Limb (tissue), 2 donors: Measurements from ENCODE around the gene SETD4.
A peak's percentile ranks its signal among the peaks of the same experiment; 100 is the strongest.

ENCODE experiments used
- DNase-seq, 2 donors: peaks; one replicate each; pipeline ENCODE4 v3.0.0-alpha.2; 2016; ENCODE audit errors: extremely low spot score in 2 of 2

SETD4 gene

DNA sequence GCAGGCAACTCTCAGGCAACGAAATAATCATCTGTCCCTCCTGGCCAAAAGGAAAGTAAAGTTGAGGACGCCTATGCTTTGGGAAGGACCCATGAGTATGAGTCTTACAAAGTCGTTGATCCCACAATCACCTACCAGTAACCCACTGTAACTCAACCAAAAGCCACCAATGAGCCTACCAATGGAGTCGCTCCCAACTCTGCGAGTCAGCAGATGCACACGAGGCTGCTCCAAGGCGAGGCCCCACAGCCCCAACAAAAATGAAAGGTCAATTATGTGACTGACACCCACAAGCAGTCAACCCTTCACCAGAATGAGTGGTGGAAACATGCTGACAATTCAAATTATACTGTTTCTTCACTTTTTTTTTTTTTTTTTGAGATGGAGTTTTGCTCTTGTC lies 12.0 kb downstream of the SETD4 start:
- no peak for DNase-seq

DNA sequence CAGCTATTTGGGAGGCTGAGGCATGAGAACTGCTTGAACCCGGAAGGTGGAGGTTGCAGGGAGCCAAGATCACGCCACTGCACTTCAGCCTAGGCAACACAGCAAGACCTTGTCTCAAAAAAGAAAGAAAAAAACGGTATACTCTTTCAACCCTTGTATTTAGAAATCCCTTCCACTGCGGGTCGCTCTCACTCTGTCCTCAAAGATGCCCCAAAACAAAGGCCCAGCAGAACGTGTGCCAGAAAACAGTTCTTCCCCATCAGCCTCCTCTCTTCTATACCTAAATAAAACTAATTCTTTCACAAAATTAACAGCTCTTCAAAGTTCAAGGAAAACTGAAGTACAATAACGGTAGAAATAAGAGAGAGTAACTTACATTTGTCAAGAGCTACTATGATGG lies 13.2 kb downstream of the SETD4 start:
- DNase-seq: no peak

DNA sequence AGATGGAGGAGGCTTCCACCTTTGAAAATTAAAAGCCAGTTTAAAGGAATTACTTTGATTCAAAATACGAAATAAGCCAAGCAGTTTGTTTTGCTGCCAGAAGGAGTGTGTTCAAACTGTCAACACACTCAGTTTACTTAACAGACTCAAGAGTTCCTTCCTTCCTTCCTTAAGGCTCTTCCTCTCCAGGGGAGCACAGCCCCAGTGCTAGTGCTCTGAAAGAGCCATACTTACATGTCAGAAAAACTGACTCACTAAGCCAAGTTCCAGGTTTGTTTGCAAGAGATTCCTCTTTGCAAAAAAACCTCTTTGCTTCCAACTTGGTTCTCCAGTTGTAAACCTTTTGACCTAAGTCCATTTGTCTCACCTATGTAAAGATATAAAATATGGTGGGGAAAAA lies 14.3 kb downstream of the SETD4 start:
- no peak for DNase-seq

DNA sequence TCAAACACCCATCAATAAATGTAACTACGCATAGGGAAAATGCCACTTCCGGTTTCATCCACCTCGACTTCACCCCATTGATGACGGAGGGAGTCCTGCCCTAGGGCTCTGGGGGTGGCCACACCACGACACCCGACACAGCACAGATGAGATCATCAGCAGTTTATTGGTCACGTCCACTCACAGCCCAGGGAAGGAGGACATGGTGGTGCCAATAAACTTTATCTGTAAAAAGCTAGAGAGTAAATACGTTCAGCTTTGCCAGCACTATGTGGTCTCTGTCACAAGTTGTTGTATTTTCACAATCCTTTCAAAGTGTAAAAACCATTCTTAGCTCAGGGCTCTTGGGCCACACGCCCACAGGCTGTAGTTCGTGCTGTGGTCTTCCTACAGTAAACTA lies 16.3 kb downstream of the SETD4 start:
- DNase-seq: no peak

DNA sequence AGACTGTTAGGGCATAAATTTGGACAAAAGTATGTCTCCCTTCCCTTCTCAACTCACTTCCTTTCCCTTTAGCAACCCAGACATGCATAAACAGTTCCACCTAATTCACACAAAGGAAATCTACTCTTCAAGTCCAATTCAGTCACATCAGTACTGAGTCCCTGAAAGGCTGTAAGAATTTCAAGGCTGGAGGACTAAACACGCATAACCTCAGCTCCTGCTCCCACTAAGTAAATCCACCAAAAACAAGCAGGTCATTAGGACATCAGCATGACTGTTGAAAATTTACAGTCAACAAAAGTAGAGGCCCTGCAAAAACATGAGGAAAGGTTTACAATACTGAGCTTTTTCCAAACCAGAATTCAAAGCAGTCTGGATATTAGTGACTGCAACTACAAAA lies 18.4 kb downstream of the SETD4 start:
- DNase-seq: no peak

DNA sequence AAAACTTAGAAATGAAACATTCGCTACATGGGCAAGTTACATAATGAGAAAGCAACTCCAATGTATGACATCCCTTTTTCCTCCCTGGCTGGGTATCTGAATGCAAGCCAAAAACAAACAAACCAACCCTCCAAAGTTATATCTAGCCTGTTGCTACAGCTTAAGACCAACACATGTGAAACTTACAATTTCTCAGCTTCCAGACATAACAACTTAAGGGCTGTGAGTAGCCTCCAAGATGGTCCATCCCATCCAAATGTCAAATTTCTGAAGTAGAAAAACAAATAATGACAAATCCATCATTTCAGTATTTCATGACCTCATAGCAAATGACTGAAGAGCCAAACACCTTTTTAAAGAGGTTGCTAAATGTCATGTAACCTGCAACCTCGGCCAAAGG lies 19.9 kb downstream of the SETD4 start:
- DNase-seq: no peak

DNA sequence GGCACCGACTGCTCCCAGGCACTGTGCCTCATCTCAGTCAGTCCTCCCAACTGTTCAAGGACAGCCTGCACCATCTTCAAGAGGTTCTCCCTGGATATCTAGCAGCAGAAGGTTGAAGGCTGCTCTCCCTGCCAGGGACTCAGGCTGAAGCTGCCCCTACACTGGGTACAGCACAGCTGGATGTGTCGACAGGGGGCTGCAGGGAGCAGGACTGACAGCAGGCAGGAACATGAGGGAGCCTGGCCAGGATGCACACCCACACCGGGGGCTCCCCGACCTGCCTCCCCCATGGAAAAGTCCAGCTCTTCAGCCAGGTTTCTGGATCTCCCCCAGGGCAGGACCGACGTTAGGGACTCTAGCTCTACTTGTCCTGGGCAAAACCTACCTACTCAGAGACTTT lies 20.5 kb downstream of the SETD4 start:
- no peak for DNase-seq

DNA sequence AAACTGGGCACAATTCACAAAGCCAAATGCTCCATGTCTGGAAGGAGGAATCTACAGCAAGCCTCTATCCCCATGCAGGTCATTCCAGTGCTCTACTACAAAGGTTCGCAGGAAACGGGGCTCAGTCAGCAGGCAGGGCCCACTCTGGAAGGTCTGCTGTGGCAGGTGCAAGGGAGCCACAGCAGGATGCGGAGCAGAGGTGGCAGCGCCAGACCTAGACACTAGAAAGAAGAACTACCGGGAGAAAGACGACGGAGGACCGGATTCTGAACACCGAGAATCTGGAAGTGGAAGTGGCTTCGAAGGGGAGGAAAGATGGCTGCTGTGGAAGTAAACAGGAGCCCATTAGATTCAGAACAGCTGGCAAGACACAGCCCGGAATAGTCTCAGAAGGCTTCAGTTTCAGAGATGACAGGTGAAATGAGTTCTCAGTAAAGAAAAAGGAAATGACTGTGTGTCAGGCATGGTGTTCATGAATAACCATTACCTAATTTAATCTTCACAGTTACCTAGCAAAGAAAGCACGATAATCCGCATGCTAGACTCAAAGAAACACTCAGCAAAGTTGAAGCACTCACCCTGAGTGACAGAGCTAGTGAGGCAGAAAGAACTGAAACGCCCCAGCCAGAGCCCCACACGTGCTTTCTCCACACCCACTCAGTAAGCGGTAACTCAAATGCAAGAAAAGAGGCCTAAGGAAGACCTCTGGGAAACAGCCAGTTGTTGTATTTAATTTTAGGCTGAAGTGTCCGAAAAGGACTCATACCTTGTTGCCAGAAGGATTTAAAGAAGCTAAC lies 21.4 kb downstream of the SETD4 start:
- DNase-seq: no peak

DNA sequence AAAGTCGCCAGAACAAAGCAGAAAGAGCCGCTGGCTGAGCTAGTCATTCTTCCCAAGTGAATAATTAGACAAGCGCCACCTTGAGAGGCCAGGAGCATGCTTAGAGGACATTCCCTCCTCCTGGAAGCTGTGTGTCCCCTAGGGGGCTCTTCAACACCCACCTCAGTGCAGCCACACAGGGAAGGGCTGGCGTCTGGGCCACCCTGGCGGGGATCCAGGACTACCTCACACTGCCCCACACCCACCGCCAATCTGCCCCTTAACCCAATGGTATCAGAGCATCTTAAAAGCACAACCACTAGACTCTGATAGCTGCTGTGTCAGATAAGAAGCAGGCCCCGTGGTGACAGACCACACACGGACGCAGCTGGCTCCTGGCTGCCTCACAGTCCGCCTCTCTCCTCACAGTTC lies 24.9 kb downstream of the SETD4 start:
- DNase-seq: no peak

DNA sequence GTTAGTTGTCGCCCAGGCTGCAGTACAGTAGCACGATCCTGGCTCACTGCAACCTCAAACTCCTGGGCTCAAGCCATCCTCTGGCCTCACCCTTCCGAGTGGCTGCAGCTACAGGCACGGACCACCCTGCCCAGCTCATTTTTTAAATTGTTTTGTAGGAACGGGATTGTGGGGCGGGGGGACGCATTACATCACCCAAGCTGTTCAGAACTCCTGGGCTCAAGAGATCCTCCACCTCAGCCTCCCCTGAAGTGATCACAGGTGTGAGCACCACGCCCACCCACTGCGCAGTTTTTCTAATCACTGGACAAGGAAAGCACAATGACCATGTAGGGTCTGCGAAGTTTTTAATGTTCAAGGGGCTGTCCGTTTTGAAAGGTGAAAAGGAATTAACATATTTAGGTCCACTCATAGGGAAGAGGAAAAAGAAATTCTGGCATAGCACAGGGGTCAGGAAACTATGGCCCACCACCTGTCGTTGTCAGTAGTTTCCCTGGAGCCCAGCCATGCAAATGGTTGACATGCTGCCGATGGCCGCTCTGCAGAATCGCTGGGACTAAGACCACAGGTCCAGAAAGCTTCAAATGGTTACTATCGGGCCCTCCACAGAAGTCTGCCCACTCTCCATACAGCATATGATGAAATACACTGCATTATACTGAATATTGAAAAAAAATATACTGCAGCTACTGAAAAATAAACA lies 26.0 kb downstream of the SETD4 start:
- DNase-seq: no peak

DNA sequence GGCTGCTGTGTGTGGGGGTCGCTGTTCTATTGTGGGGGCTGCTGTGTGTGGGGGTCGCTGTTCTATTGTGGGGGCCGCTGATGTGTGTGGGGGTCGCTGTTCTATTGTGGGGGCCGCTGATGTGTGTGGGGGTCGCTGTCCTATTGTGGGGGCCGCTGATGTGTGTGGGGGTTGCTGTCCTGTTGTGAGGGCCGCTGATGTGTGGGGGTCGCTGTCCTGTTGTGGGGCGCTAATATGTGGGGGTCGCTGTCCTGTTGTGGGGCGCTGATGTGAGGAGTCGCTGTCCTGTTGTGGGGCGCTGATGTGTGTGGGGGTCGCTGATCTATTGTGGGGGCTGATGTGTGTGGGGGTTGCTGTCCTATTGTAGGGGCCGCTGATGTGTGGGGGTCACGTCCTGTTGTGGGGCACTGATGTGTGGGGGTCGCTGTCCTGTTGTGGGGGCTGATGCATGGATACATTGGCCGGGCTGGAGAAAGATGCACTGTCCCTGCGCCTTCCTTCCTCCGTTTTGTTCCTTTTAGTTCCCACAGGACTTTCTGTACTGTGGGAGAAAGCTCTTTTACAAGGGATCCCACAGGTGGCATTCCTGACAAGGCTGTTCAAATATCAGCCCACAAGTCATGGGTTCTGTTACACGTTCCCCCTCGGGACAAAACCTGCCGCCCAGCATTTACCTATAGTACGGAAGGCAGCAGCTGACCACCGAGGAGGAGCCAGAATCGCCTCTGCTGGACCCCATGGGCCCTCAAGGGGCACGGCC lies 27.5 kb downstream of the SETD4 start:
- no peak for DNase-seq

DNA sequence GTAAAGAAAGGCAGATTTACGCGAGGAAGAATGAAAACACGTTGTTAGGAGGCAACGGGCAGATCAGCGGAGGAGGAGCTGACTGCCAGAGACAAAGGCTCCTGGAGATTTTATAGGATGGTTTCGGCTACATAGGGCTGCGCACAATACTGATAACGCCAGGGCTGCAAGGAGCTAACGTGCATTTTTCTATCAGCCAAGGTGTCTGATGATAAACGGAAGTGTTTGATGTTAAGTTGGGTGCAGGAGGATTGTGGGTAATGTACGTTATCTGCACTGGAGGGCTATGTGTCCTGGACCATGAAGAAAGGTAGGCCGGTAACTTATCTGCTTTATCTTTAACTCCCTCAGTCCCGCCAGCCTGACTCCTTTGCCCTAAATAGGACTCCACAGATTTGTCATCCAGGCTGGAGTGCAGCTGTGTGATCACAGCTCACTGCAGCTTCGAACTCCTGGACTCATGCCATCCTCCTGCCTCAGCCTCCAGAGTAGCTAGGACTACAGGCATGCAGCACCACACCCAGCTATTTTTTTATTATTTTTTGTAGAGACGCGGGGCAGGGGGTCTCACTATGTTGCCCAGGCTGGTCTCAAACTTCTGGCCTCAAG lies 29.6 kb downstream of the SETD4 start:
- DNase-seq: no peak

DNA sequence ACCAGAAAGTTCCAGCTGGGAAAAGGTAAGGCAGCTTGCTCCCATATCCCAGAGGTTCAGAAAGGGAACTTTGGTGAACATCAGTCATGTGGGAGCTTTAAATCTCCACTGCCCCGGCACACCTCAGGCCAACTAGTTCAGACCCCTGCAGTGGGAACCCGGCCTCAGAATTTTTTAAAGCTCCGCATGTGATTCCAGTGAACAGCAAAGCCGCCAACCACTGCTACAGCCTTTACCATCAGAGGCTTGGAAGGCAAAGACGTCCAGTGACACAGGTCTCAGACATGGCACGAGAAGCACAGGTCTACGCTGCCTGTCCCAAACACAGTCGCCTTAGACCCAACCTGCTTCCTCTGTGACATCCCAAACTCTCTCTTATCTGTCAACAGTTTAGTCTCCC lies 31.0 kb downstream of the SETD4 start:
- DNase-seq: no peak

DNA sequence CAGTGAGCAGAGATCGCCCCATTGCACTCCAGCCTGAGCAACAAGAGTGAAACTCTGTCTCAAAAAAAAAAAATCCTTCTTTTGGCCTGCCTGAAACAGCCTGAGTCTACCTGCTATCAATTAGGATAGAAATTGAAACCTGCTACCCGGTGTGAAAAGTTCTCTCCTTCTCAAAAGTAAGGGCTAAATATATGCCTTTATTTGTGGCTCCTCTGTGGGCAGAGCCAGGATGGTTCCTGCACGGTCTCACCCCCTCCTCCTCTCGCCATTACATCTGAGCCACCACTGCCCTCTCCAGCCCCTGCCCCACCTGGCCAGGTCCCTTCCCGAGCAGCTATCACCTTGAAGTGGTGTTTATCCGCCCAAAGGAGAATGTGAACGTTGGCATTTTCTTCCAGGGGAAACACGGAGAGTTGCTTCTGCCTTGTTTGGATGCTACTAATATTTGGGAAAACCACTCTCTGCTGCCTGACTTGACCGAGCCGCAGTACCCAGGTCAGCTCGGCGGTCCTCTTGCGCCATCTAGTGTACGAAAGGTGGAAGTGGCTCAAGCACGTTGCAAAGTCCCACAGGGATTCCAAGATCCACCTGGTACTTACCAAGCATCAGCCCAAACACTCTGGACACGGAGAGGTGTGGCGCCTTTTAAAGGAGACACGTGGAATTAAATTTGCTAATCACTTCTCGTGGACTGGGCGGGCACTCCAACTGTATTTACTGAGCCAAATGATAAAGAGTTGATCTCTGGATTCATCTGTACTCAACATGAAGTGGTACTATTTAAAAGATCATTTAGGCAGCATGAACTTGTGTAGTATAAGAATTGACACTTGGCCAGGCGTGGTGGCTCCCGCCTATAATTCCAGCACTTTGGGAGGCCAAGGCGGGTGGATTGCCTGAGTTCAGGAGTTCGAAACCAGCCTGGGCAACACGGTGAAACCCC lies 31.9 kb downstream of the SETD4 start:
- peak; percentile 85 to 87 for DNase-seq

DNA sequence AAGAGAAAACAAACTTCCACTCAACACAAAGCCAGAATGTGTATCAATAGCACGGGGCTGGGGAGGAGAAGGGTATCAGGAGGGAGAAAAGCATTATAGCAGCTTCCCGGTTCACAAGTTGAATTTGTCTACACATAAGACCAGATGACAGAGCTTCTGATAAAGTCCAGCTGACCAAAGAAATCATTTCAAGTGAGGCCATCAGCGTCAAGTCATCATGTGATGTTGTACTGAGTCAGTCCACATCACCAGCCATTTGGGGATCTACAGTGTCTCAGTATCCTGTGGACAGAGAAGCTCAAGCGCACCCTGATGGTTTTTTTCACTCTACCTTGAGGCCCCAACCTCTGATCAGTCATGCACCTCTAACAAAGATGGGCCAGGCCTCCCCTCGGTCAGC lies 33.0 kb downstream of the SETD4 start:
- DNase-seq: no peak

DNA sequence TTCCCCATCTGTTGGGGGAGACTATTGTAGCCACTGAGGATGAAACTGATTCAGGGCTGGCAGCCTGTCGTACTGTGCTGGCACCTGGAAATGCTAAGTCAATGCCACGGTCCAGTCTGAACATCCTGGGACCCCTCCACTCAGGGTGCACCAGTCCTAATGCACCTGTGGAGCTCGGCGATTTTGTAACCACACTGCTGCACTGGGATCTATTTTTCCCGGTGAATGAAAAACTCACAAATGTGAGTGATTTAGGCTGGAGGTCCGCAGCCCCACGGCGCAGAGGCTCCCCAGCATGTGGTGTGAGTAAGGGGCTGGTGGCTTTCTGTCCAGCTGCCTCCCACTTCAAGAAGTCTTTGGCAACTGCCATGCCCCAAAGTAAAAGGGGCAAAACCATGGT lies 35.5 kb downstream of the SETD4 start:
- DNase-seq: no peak

DNA sequence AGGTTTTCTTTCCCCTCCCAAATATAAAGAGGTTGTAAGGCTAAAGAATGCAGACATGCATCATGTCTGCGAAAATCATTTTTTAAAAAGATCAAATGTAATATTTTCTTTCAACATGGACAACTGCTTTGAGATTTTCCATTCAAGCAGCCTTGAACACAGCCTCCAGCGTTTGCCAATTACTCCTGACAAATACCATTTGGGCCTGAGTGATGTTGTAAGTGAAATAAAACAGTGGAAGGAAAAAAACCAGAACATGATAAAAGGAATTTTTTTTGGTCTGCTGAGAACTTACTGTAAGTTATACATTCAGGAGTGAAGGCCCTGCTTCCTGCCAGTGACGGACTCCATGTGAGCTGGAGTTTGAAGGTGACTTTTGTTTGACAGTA lies 37.2 kb downstream of the SETD4 start:
- peak in 1 of 2 donors; percentile 26 for DNase-seq

DNA sequence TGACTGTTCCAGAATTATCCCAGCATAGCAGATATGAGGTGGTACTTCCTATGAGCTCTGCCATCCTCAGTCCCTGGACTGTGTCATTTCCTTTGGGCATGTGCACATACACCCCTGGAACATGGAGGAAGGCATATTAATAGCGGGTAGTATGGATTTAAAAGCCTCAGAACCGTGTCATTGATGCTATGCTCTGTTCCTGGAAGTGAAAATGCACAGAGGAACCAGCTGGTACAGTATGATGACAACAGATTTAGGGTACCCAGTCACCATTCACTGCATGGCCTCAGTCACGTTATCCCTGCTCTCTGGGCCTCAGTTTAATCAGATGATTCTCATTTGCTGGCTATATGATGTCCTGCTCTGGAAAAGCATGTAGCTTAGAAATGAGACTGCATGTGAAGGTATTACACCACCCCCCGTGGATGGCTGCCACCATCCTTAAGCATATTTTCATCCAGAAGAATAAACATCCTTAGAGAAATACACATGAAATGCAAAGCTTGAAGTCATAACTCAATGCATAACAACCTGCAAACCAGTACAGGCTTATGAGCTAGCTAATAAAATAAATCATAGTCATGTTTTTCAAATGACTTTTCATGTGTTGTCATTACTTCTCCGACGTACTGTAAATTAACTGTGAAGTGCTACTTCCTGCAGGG lies 37.8 kb downstream of the SETD4 start:
- DNase-seq: no peak

DNA sequence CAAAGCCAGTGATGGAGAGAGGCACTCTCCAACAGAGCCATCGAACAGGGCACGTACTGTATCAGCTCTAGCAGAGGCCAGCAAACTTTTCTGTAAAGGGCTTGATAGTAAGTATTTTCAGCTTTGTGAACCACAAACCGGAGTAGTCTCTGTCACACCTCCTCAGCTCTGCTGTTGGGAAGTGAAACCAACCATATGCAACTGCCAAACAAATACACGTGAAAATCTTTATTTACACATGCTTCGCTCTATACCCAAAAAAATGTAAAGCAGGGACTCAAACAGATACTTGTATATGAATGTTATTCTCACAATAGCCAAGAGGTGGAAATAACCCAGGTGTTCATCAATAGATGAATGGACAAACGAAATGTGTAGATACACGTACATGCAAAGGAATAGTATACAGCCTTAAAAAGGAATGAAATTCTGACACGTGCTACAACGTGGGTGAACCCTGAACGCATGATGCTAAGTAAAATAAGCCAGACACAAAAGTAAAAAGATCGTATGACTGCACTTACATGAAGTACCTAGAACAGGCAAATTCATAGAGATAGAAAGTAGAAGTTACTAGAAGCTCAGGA lies 39.0 kb downstream of the SETD4 start:
- DNase-seq: no peak

DNA sequence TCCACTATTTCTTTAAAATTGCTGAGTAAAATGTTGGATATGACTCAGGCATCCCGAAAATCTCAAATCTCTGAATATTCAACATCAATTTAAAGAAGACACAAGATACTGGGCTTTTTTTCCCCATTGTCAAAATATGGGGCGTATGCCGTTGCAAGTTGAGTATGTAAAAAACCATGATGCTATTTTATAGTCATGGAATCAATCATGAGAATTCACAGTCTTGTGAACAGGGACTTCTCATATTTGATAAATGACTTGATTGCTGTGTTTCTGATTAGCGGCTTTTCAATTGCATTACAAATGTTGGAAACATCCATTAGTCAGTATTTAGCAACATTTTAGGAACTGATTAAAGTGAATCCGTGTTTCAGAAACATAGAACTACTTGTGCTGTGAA lies 45.3 kb downstream of the SETD4 start:
- no peak for DNase-seq
